ENCODE measurements around the gene OR5D18.

The OR5D18 gene

DNA sequence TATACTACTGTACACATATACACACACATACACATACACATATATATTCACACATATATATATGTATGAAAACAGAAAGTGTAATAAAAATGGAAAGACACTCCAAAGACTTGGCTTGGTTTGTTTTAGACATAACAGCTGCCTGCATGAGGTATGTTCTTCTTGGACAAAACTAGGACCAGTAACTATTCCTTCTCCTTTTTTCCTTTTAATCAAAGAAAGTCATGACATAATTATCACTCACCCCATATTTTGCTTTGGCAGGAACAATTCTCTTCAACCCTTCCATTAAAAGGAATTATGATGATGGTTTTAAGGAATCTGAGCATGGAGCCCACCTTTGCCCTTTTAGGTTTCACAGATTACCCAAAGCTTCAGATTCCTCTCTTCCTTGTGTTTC is 24.2 kb upstream of the OR5D18 start, which contains the start of gene OR5D14:
TSS of gene OR5D14 (plus strand) at position 301 of the 400 bp plus-strand sequence. CDS start at position 301, 0 bp downstream.
- Histone ChIP-seq H2AFZ (ENCODE audit: low read depth, low read length) (no peak within 1 kb of the TSS), H3K9me3 (ENCODE audit: insufficient read depth, low read length) (no peaks in the 10 kb centered on the region), H3K27ac (ENCODE audit: low read length) (no peak within 1 kb of the TSS), H3K4me1 (ENCODE audit: low read length) (no peaks in the 10 kb centered on the region), H3K4me2 (ENCODE audit: low read length) (no peak within 1 kb of the TSS), H3K27me3 (ENCODE audit: low read depth, low read length) (no peaks in the 10 kb centered on the region), H3K36me3 (replicated peaks; ENCODE audit: low read depth, low read length) (no peaks in the 10 kb centered on the region), H3K79me2 (ENCODE audit: low read length) (no peaks in the 10 kb centered on the region), H3K4me3 (ENCODE audit: low read length) (no peak within 1 kb of the TSS), H3K9ac (ENCODE audit: low read length) (no peak within 1 kb of the TSS), H4K20me1 (ENCODE audit: insufficient read depth, low read length) (no peaks in the 10 kb centered on the region)
- TF ChIP-seq, protein P1, sequence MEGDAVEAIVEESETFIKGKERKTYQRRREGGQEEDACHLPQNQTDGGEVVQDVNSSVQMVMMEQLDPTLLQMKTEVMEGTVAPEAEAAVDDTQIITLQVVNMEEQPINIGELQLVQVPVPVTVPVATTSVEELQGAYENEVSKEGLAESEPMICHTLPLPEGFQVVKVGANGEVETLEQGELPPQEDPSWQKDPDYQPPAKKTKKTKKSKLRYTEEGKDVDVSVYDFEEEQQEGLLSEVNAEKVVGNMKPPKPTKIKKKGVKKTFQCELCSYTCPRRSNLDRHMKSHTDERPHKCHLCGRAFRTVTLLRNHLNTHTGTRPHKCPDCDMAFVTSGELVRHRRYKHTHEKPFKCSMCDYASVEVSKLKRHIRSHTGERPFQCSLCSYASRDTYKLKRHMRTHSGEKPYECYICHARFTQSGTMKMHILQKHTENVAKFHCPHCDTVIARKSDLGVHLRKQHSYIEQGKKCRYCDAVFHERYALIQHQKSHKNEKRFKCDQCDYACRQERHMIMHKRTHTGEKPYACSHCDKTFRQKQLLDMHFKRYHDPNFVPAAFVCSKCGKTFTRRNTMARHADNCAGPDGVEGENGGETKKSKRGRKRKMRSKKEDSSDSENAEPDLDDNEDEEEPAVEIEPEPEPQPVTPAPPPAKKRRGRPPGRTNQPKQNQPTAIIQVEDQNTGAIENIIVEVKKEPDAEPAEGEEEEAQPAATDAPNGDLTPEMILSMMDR (IDR thresholded peaks at IDR 0.05; ENCODE audit: low read depth, low read length) = no peak
- no peak for TF ChIP-seq EZH2phosphoT487 (IDR thresholded peaks at IDR 0.05; ENCODE audit: low read depth)

DNA sequence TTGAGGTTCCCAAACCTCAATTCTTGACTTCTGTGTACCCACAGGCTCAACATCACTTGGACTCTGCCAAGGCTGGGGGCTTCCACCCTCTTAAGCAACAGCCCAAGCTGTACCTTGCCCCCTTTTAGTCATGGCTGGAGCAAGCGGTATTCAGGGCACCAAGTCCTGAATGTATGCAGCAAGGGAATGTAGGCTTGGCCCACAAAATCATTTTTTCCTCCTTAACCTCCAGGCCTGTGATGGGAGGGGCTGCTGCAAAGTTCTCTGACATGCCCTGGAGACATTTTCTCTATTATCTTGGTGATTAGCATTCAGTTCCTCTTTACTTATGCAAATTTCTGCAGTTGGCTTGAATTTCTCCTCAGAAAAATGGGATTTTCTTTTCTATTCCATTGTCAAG is 13.2 kb upstream of the OR5D18 start:
- no peaks in the 10 kb centered on the region for H3K36me3 ChIP-seq (replicated peaks; ENCODE audit: low read depth, low read length)
- TF ChIP-seq EZH2phosphoT487 (IDR thresholded peaks at IDR 0.05; ENCODE audit: low read depth) = no peak
- TF ChIP-seq, protein P1 (IDR thresholded peaks at IDR 0.05; ENCODE audit: low read depth, low read length) = no peak
- H3K4me2 ChIP-seq (ENCODE audit: low read length) = no peak overlapping the region
- H3K79me2 ChIP-seq (ENCODE audit: low read length) = no peaks in the 10 kb centered on the region
- no peaks in the 10 kb centered on the region for H3K27me3 ChIP-seq (ENCODE audit: low read depth, low read length)
- no peaks in the 10 kb centered on the region for H4K20me1 ChIP-seq (ENCODE audit: insufficient read depth, low read length)
- H3K9me3 ChIP-seq (ENCODE audit: insufficient read depth, low read length) = no peaks in the 10 kb centered on the region
- H3K9ac ChIP-seq (ENCODE audit: low read length) = no peak overlapping the region
- H3K4me3 ChIP-seq (ENCODE audit: low read length) = no peak overlapping the region
- H3K27ac ChIP-seq (ENCODE audit: low read length) = no peak overlapping the region
- H3K4me1 ChIP-seq (ENCODE audit: low read length) = no peaks in the 10 kb centered on the region
- H2AFZ ChIP-seq (ENCODE audit: low read depth, low read length) = no peak overlapping the region

DNA sequence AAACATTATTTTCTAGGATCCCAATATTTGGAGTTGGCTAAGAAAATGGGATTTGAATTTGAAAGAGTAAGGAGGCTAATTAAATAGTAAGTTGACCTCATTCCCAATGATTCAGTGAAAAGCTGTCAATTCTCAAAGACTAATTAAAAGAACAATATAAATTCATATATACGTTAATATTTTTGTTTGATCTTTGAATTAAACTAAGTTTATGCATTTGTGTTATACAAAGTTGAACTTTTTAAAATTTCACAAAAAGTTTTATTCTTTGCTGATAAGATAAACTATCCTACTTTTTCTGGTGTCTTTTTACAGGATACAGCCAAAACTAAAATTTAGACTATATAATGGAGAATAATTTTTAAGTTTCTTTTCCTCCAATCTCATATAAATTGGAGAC is 8.4 kb upstream of the OR5D18 start, which contains the start of gene OR5L1:
TSS of gene OR5L1 (plus strand) at position 301 of the 400 bp plus-strand sequence. CDS start 100 bp downstream, outside the sequence.
- Histone ChIP-seq H3K27ac (ENCODE audit: low read length) (no peak within 1 kb of the TSS), H3K79me2 (ENCODE audit: low read length) (no peaks in the 10 kb centered on the region), H3K4me3 (ENCODE audit: low read length) (no peak within 1 kb of the TSS), H3K4me2 (ENCODE audit: low read length) (no peak within 1 kb of the TSS), H4K20me1 (ENCODE audit: insufficient read depth, low read length) (no peaks in the 10 kb centered on the region), H3K4me1 (ENCODE audit: low read length) (no peaks in the 10 kb centered on the region), H3K9ac (ENCODE audit: low read length) (no peak within 1 kb of the TSS), H3K27me3 (ENCODE audit: low read depth, low read length) (no peaks in the 10 kb centered on the region), H3K36me3 (replicated peaks; ENCODE audit: low read depth, low read length) (no peaks in the 10 kb centered on the region), H3K9me3 (ENCODE audit: insufficient read depth, low read length) (no peaks in the 10 kb centered on the region), H2AFZ (ENCODE audit: low read depth, low read length) (no peak within 1 kb of the TSS)
- TF ChIP-seq EZH2phosphoT487 (IDR thresholded peaks at IDR 0.05; ENCODE audit: low read depth) = no peak
- TF ChIP-seq, protein P1 (IDR thresholded peaks at IDR 0.05; ENCODE audit: low read depth, low read length) = no peak

DNA sequence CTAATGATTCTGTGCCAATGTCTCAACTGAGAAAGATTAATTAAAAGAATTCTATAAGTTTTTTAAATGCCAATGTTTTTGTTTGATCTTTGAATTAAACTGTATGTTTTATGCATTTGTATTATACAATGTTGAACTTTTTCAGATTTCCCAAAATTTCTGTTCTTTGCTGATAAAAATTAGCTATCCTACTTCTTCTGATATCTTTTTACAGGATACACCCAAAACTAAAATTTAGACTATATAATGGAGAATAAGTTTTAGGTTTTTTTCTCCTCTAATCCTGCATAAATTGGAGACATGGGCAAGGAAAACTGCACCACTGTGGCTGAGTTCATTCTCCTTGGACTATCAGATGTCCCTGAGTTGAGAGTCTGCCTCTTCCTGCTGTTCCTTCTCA is 7.5 kb downstream of the OR5D18 start, which contains the start of gene OR5L2:
TSS of gene OR5L2 (plus strand) at position 301 of the 400 bp plus-strand sequence. CDS start at position 301, 0 bp downstream.
- H2AFZ ChIP-seq (ENCODE audit: low read depth, low read length) = no peak within 1 kb of the TSS
- TF ChIP-seq EZH2phosphoT487 (IDR thresholded peaks at IDR 0.05; ENCODE audit: low read depth) = no peak
- TF ChIP-seq, protein P1 (IDR thresholded peaks at IDR 0.05; ENCODE audit: low read depth, low read length) = no peak
- H3K9ac ChIP-seq (ENCODE audit: low read length) = no peak within 1 kb of the TSS
- no peak within 1 kb of the TSS for H3K4me2 ChIP-seq (ENCODE audit: low read length)
- no peaks in the 10 kb centered on the region for H3K4me1 ChIP-seq (ENCODE audit: low read length)
- H3K27ac ChIP-seq (ENCODE audit: low read length) = no peak within 1 kb of the TSS
- no peaks in the 10 kb centered on the region for H3K27me3 ChIP-seq (ENCODE audit: low read depth, low read length)
- no peak within 1 kb of the TSS for H3K4me3 ChIP-seq (ENCODE audit: low read length)
- H3K9me3 ChIP-seq (ENCODE audit: insufficient read depth, low read length) = no peaks in the 10 kb centered on the region
- no peaks in the 10 kb centered on the region for H3K79me2 ChIP-seq (ENCODE audit: low read length)
- H4K20me1 ChIP-seq (ENCODE audit: insufficient read depth, low read length) = no peaks in the 10 kb centered on the region
- H3K36me3 ChIP-seq (replicated peaks; ENCODE audit: low read depth, low read length) = no peaks in the 10 kb centered on the region
